NK-92 (cell line): ENCODE results near the gene ITPA.

Source experiments
- DNase-seq: peaks from one replicate; lab custom pipeline; 2025; ENCODE audit not compliant: unreplicated experiment; lab: John Stamatoyannopoulos, UW

ITPA gene

GRCh38 chr20:3227506-3227905 lies 18.2 kb downstream of the ITPA start:
- DNase-seq = no peak

GRCh38 chr20:3227936-3228749 lies 18.8 kb downstream of the ITPA start:
- no peak for DNase-seq

- no peak for DNase-seq
These were observed 19.4 kb downstream of the ITPA start for GRCh38 chr20:3228750-3229032.

- DNase-seq = no peak
These were observed 19.9 kb downstream of the ITPA start for GRCh38 chr20:3229158-3229557.

- no peak for DNase-seq
These were observed 20.5 kb downstream of the ITPA start for GRCh38 chr20:3229798-3230197.

GRCh38 chr20:3231116-3231515 lies 21.8 kb downstream of the ITPA start:
- no peak for DNase-seq

GRCh38 chr20:3231889-3232588 lies 22.7 kb downstream of the ITPA start:
- DNase-seq = no peak

GRCh38 chr20:3233131-3233990 lies 24.1 kb downstream of the ITPA start:
- DNase-seq = no peak

- DNase-seq = no peak
These were observed 24.7 kb downstream of the ITPA start for GRCh38 chr20:3233991-3234498.

- DNase-seq = no peak
These were observed 26.5 kb downstream of the ITPA start for GRCh38 chr20:3235666-3236324.

- no peak for DNase-seq
These were observed 28.0 kb downstream of the ITPA start for GRCh38 chr20:3237011-3237957.

- no peak for DNase-seq
These were observed 28.8 kb downstream of the ITPA start for GRCh38 chr20:3237958-3238615.

- no peak for DNase-seq
These were observed 29.3 kb downstream of the ITPA start for GRCh38 chr20:3238616-3239025.

- DNase-seq = no peak
These were observed 29.9 kb downstream of the ITPA start, which contains the start of gene SLC4A11 for GRCh38 chr20:3239026-3239866. SLC4A11 (minus strand) TSS chr20:3239190; CDS start chr20:3239137, 53 bp downstream.

GRCh38 chr20:3239867-3240775 lies 30.8 kb downstream of the ITPA start:
- no peak for DNase-seq

- no peak for DNase-seq
These were observed 31.6 kb downstream of the ITPA start for GRCh38 chr20:3240776-3241363.

- DNase-seq = no peak
These were observed 32.9 kb downstream of the ITPA start for GRCh38 chr20:3242172-3242692.
